HG03439 (cell line): ENCODE results near the gene CHSY1.

Experiments used
- ATAC-seq: cut with Tn5 transposase; IDR thresholded peaks from one replicate; pipeline ENCODE4 v1.9.1; 2021; ENCODE audit warnings: mild to moderate bottlenecking, moderate library complexity; ENCODE audit not compliant: unreplicated experiment

CHSY1 gene

GRCh38 chr15:101269479-101270223, 17.8 kb upstream of the CHSY1 start:
- ATAC-seq: no peak

GRCh38 chr15:101267320-101268104, 15.7 kb upstream of the CHSY1 start:
- no peak for ATAC-seq

- no peak for ATAC-seq
These were observed 14.9 kb upstream of the CHSY1 start for GRCh38 chr15:101266787-101267186.

- no peak for ATAC-seq
These were observed 14.2 kb upstream of the CHSY1 start for GRCh38 chr15:101266034-101266433.

- ATAC-seq: no peak
These were observed 13.2 kb upstream of the CHSY1 start for GRCh38 chr15:101264911-101265641.

GRCh38 chr15:101264011-101264410, 12.2 kb upstream of the CHSY1 start:
- ATAC-seq: no peak

- no peak for ATAC-seq
These were observed 10.7 kb upstream of the CHSY1 start for GRCh38 chr15:101262551-101262950.

GRCh38 chr15:101258238-101259144, 6.6 kb upstream of the CHSY1 start:
- peak; percentile 48 for ATAC-seq

- ATAC-seq: no peak
These were observed 4.9 kb upstream of the CHSY1 start for GRCh38 chr15:101256757-101257156.

- ATAC-seq: no peak
These were observed 3.9 kb upstream of the CHSY1 start for GRCh38 chr15:101255615-101256241.

GRCh38 chr15:101255051-101255395, 3.2 kb upstream of the CHSY1 start:
- ATAC-seq: no peak

- no peak for ATAC-seq
These were observed 2.6 kb upstream of the CHSY1 start for GRCh38 chr15:101254157-101255050.

GRCh38 chr15:101252836-101253235, 988 bp upstream of the CHSY1 start:
- ATAC-seq: no peak

- peak; percentile 11 for ATAC-seq
These were observed 697 bp downstream of the CHSY1 start for GRCh38 chr15:101250873-101251829.

- no peak for ATAC-seq
These were observed 1.5 kb downstream of the CHSY1 start for GRCh38 chr15:101250341-101250831.

- no peak for ATAC-seq
These were observed 3.6 kb downstream of the CHSY1 start for GRCh38 chr15:101248274-101248673.

- no peak for ATAC-seq
These were observed 4.8 kb downstream of the CHSY1 start for GRCh38 chr15:101246824-101247745.
